GM23338 (cell line): ENCODE measurements around the gene EML1. TPM values are rescaled to one million over a fixed set of nuclear protein-coding genes. Genes with fewer than 3 reads are reported as not detected.

ENCODE experiments used
- ATAC-seq: fragments of 200-7000 bp; cut with Tn5 transposase; 3 replicates; pipeline ENCODE4 v1.9.1; 2020
- DNase-seq: peaks from one replicate; pipeline ENCODE4 v3.0.0-alpha.2; 2015; ENCODE audit warnings: low spot score
- H2AFZ ChIP-seq: fragments of 200-600 bp; sonication (generic); 2 replicates; pipeline ENCODE4 v1.8.0; 2016; ENCODE audit warnings: antibody characterized with exemption, mild to moderate bottlenecking, moderate library complexity
- H3F3A ChIP-seq: fragments of 200-600 bp; sonication (generic); replicated peaks from 2 replicates; pipeline ENCODE4 v1.8.0; 2017; ENCODE audit warnings: antibody characterized with exemption, mixed run types, low read depth
- H3K27ac ChIP-seq: fragments of 200-600 bp; sonication (generic); 2 replicates; pipeline ENCODE4 v1.6.1; 2016; ENCODE audit warnings: low read depth
- H3K27me3 ChIP-seq: fragments of 200-600 bp; sonication (generic); 2 replicates; pipeline ENCODE4 v1.8.0; 2016; ENCODE audit warnings: mild to moderate bottlenecking, mixed run types, moderate library complexity; ENCODE audit not compliant: insufficient read depth
- H3K36me3 ChIP-seq: fragments of 200-600 bp; sonication (generic); 2 replicates; pipeline ENCODE4 v1.8.0; 2016; ENCODE audit warnings: mild to moderate bottlenecking; ENCODE audit not compliant: insufficient read depth
- H3K4me1 ChIP-seq: fragments of 200-600 bp; sonication (generic); 2 replicates; pipeline ENCODE4 v1.8.0; 2016; ENCODE audit warnings: mild to moderate bottlenecking, moderate library complexity; ENCODE audit not compliant: insufficient read depth
- H3K4me2 ChIP-seq: fragments of 200-600 bp; sonication (generic); 2 replicates; pipeline ENCODE4 v1.7.1; 2017; ENCODE audit warnings: mixed run types
- H3K4me3 ChIP-seq: fragments of 200-600 bp; sonication (generic); 2 replicates; pipeline ENCODE4 v1.6.1; 2016; ENCODE audit warnings: mixed run types
- H3K79me2 ChIP-seq: fragments of 200-600 bp; sonication (generic); replicated peaks from 2 replicates; pipeline ENCODE4 v1.8.0; 2017; ENCODE audit warnings: mild to moderate bottlenecking; ENCODE audit not compliant: insufficient read depth
- H3K9me2 ChIP-seq: fragments of 200-600 bp; sonication (generic); 2 replicates; pipeline ENCODE4 v1.8.0; 2017; ENCODE audit not compliant: insufficient read depth
- H4K20me1 ChIP-seq: fragments of 200-600 bp; sonication (generic); replicated peaks from 2 replicates; pipeline ENCODE4 v1.8.0; 2017; ENCODE audit warnings: mild to moderate bottlenecking; ENCODE audit not compliant: insufficient read depth
- H3K27ac Mint-ChIP-seq: 2 replicates; pipeline ENCODE4 v1.8.0; 2020; ENCODE audit warnings: inconsistent platforms, mild to moderate bottlenecking, moderate library complexity, mixed read lengths
- H3K27me3 Mint-ChIP-seq: 3 replicates; pipeline ENCODE4 v1.8.0; 2022; ENCODE audit warnings: low read depth, mild to moderate bottlenecking, moderate library complexity, mixed read lengths, inconsistent platforms; ENCODE audit not compliant: insufficient read depth, poor library complexity
- H3K36me3 Mint-ChIP-seq: 3 replicates; pipeline ENCODE4 v1.8.0; 2021; ENCODE audit warnings: low read depth, mild to moderate bottlenecking, inconsistent platforms, moderate library complexity, mixed read lengths
- H3K4me1 Mint-ChIP-seq: 3 replicates; pipeline ENCODE4 v1.8.0; 2020; ENCODE audit warnings: mild to moderate bottlenecking, inconsistent platforms, mixed read lengths
- H3K4me3 Mint-ChIP-seq: 3 replicates; pipeline ENCODE4 v1.8.0; 2021; ENCODE audit warnings: moderate library complexity, mild to moderate bottlenecking, inconsistent platforms, mixed read lengths
- H3K9me3 Mint-ChIP-seq: 3 replicates; pipeline ENCODE4 v1.8.0; 2020; ENCODE audit warnings: moderate library complexity, mild to moderate bottlenecking, inconsistent platforms, mixed read lengths
- CREB1 ChIP-seq: fragments of 250-450 bp; sonication (Bioruptor Pico); IDR thresholded peaks from 2 replicates; pipeline ENCODE4 v1.5.0; 2020; ENCODE audit warnings: low read depth, mild to moderate bottlenecking, moderate library complexity
- EZH2 ChIP-seq: fragments of 200-600 bp; sonication (generic); IDR thresholded peaks from one replicate; pipeline ENCODE4 v1.8.0; 2017; ENCODE audit warnings: antibody characterized with exemption, mild to moderate bottlenecking, low read depth; ENCODE audit not compliant: unreplicated experiment
- JUNB ChIP-seq: IDR thresholded peaks from one replicate; pipeline ENCODE4 v1.6.1; 2016; ENCODE audit warnings: antibody characterized with exemption; ENCODE audit not compliant: unreplicated experiment
- POLR2AphosphoS5 ChIP-seq: IDR thresholded peaks from 2 replicates; pipeline ENCODE4 v1.6.1; 2016; ENCODE audit warnings: antibody characterized with exemption, low read depth
- REST ChIP-seq: IDR thresholded peaks from one replicate; pipeline ENCODE4 v1.6.1; 2018; ENCODE audit warnings: antibody characterized with exemption; ENCODE audit not compliant: unreplicated experiment
- STAT1 ChIP-seq: IDR thresholded peaks from one replicate; pipeline ENCODE4 v1.6.1; 2016; ENCODE audit warnings: antibody characterized with exemption; ENCODE audit not compliant: unreplicated experiment
- ZNF114 ChIP-seq: fragments of 250-450 bp; sonication (Bioruptor Pico); IDR thresholded peaks from 2 replicates; pipeline ENCODE4 v1.5.0; 2020; ENCODE audit warnings: mild to moderate bottlenecking, moderate library complexity
- ZNF462 ChIP-seq: fragments of 250-450 bp; sonication (Bioruptor Pico); IDR thresholded peaks from 2 replicates; pipeline ENCODE4 v1.5.0; 2020; ENCODE audit warnings: mild to moderate bottlenecking, moderate library complexity
- polyA plus RNA-seq: library from polyadenylated mRNA; unstranded; fragments of >200 nt; fragmentation: Nextera tagmentation; extraction: Ambion mirVana; gene quantifications from 2 replicates; pipeline ENCODE4 v1.2.1, GENCODE V29; 2016
- total RNA-seq: library from RNA; depleted of rRNA; stranded (reverse); fragments of >200 nt; shearing (Covaris generic); gene quantifications from 2 replicates; pipeline ENCODE4 v1.2.3, GENCODE V29; 2014
- TF ChIP-seq, protein P1 (sequence below): IDR thresholded peaks from 2 replicates; pipeline ENCODE4 v1.6.1; 2016; ENCODE audit warnings: antibody characterized with exemption

The EML1 gene
- total and polyA plus RNA-seq, 2 experiments from 2014 or later, result 7.0 to 18.1 TPM

DNA sequence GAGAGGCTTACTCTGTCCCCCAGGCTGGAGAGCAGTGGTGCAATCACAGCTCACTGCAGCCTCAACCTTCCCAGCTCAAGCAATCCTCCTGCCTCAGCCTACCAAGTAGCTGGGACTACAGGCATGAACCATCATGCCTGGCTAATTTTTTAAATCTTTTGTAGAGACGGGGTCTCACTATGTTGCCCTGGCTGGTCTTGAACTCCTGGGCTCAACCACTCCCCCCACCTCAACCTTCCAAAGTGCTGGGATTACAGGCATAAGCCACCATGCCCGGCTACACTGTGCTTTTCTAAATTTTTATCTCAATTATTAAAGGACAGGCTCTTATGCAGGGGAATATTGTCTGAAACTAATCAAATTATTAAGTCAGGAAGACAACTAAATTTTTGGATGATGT, 44.6 kb downstream of the EML1 start:
- H3K79me2 ChIP-seq, result 0 out of 2 replicates have a peak, but pooled peaks cover 13% of the 10 kb centered on the region

More for the DNA sequence above, 44.6 kb downstream of the EML1 start:
- Histone ChIP-seq H2AFZ (no peak overlapping the region), H3K27ac (no peak overlapping the region; the same call in 1 of the 2 replicates), H3K27me3 (peaks cover 5% of the 10 kb centered on the region; the same call in 1 of the 2 replicates), H3F3A (no peaks in the 10 kb centered on the region), H3K36me3 (no peaks in the 10 kb centered on the region), H3K4me1 (peaks cover 41% of the 10 kb centered on the region), H3K4me2 (no peak overlapping the region), H3K9me2 (no peaks in the 10 kb centered on the region), H4K20me1 (no peaks in the 10 kb centered on the region; the same call in 1 of the 2 replicates), H3K4me3 (no peak overlapping the region)
- TF ChIP-seq ZNF462 (CRISPR knock-in tag) (no peak), CREB1 (no peak), JUNB (no peak), REST (no peak), EZH2 (no peak), ZNF114 (CRISPR knock-in tag) (no peak), STAT1 (no peak), POLR2AphosphoS5 (no peak)
- TF ChIP-seq, protein P1, sequence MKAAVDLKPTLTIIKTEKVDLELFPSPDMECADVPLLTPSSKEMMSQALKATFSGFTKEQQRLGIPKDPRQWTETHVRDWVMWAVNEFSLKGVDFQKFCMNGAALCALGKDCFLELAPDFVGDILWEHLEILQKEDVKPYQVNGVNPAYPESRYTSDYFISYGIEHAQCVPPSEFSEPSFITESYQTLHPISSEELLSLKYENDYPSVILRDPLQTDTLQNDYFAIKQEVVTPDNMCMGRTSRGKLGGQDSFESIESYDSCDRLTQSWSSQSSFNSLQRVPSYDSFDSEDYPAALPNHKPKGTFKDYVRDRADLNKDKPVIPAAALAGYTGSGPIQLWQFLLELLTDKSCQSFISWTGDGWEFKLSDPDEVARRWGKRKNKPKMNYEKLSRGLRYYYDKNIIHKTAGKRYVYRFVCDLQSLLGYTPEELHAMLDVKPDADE, result no peak
- DNase-seq, result no peak
- H3K4me3 Mint-ChIP-seq, result no peak overlapping the region
- peaks cover 6% of the 10 kb centered on the region for H3K27me3 Mint-ChIP-seq
- no peak for ATAC-seq
- no peak overlapping the region for H3K27ac Mint-ChIP-seq
- no peaks in the 10 kb centered on the region for H3K36me3 Mint-ChIP-seq
- H3K4me1 Mint-ChIP-seq, result peaks cover 40% of the 10 kb centered on the region
- no peaks in the 10 kb centered on the region for H3K9me3 Mint-ChIP-seq
